D721Med (cell line): ENCODE measurements around the gene BCR.

Experiments used
- DNase-seq: peaks from one replicate; pipeline ENCODE4 v3.0.0; 2011; ENCODE audit warnings: low spot score; ENCODE audit not compliant: insufficient read length
- FAIRE-seq: peaks from 2 replicates; lab custom pipeline; 2011; peaks lifted over from hg19 to GRCh38; lab: Jason Lieb, UNC
- CTCF ChIP-seq: IDR thresholded peaks from 2 replicates; pipeline ENCODE4 v1.5.1; 2012; ENCODE audit warnings: mild to moderate bottlenecking, control low read depth; ENCODE audit not compliant: insufficient read depth; ENCODE audit errors: missing control alignments

The BCR gene

GRCh38 chr22:23292453-23293350, 112.4 kb downstream of the BCR start:
- FAIRE-seq: no peak
- no peak for DNase-seq
- TF ChIP-seq CTCF: no peak

- TF ChIP-seq CTCF: no peak
- DNase-seq: no peak
- no peak for FAIRE-seq
Observed at GRCh38 chr22:23293720-23294119, 113.4 kb downstream of the BCR start.

- FAIRE-seq: no peak
- no peak for DNase-seq
- no peak for TF ChIP-seq CTCF
Observed at GRCh38 chr22:23294221-23294620, 113.9 kb downstream of the BCR start.

- no peak for FAIRE-seq
- no peak for TF ChIP-seq CTCF
- DNase-seq: no peak
Observed at GRCh38 chr22:23300476-23300875, 120.2 kb downstream of the BCR start.

- FAIRE-seq (no peak), DNase-seq (no peak)
- no peak for TF ChIP-seq CTCF
Observed at GRCh38 chr22:23301591-23301990, 121.3 kb downstream of the BCR start.

GRCh38 chr22:23302171-23303002, 122.1 kb downstream of the BCR start:
- DNase-seq: no peak

More at GRCh38 chr22:23302171-23303002, 122.1 kb downstream of the BCR start:
- no peak for FAIRE-seq
- TF ChIP-seq CTCF: no peak
